ENCODE results near the gene GPR62. TPM values are rescaled to one million over a fixed set of nuclear protein-coding genes. Genes with fewer than 3 reads are reported as not detected.

GPR62 gene
- total and polyA plus RNA-seq, 7 donors: 0.03 to 1.1 (median 0.71) TPM; not detected in 4

DNA sequence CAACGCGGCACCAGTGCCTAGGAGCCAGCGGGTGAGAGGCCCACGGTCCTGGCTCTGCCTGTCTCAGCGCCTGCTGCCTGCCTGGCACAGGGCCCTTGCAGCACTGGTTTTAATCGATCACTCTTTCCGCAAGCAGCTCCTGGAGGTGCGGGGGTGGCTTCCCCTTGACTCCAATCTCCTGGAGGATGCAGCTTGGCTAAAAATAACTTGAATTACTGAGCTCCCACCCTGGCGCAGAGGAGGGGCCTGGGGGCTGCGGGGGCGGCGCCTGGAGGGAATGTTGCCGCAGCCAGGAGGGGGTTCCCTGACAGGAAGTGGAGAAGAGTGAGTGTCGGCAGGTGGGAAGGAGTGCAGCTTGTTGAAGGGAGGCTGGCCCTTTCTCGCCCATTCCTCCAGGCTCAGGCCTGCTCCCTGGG lies 50.4 kb downstream of the GPR62 start:
- no peak for DNase-seq
- H3K36me3 ChIP-seq: no peaks in the 10 kb centered on the region
- peaks cover 0 to 19% (median 15%) of the 10 kb centered on the region in 4 donors for H3K4me1 ChIP-seq
- no peaks in the 10 kb centered on the region for H3K27me3 ChIP-seq
- WGBS, 2 donors: 42 to 71% methylated on average over 15 of the region's 15 CpGs
- H3K9me3 ChIP-seq: no peaks in the 10 kb centered on the region
- TF ChIP-seq POLR2A (IDR thresholded peaks at IDR 0.05): no peak
- no peak for TF ChIP-seq POLR2AphosphoS5 (IDR thresholded peaks at IDR 0.05)
- TF ChIP-seq, protein P1, sequence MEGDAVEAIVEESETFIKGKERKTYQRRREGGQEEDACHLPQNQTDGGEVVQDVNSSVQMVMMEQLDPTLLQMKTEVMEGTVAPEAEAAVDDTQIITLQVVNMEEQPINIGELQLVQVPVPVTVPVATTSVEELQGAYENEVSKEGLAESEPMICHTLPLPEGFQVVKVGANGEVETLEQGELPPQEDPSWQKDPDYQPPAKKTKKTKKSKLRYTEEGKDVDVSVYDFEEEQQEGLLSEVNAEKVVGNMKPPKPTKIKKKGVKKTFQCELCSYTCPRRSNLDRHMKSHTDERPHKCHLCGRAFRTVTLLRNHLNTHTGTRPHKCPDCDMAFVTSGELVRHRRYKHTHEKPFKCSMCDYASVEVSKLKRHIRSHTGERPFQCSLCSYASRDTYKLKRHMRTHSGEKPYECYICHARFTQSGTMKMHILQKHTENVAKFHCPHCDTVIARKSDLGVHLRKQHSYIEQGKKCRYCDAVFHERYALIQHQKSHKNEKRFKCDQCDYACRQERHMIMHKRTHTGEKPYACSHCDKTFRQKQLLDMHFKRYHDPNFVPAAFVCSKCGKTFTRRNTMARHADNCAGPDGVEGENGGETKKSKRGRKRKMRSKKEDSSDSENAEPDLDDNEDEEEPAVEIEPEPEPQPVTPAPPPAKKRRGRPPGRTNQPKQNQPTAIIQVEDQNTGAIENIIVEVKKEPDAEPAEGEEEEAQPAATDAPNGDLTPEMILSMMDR (IDR thresholded peaks at IDR 0.05): no peak
- no peak for TF ChIP-seq EP300 (IDR thresholded peaks at IDR 0.05)
- peak overlapping the region in 1 of 4 donors; percentile 19 for H3K27ac ChIP-seq
- no peak overlapping the region for H3K4me3 ChIP-seq
- intact Hi-C loops (cut with DNase I): no loop called here

DNA sequence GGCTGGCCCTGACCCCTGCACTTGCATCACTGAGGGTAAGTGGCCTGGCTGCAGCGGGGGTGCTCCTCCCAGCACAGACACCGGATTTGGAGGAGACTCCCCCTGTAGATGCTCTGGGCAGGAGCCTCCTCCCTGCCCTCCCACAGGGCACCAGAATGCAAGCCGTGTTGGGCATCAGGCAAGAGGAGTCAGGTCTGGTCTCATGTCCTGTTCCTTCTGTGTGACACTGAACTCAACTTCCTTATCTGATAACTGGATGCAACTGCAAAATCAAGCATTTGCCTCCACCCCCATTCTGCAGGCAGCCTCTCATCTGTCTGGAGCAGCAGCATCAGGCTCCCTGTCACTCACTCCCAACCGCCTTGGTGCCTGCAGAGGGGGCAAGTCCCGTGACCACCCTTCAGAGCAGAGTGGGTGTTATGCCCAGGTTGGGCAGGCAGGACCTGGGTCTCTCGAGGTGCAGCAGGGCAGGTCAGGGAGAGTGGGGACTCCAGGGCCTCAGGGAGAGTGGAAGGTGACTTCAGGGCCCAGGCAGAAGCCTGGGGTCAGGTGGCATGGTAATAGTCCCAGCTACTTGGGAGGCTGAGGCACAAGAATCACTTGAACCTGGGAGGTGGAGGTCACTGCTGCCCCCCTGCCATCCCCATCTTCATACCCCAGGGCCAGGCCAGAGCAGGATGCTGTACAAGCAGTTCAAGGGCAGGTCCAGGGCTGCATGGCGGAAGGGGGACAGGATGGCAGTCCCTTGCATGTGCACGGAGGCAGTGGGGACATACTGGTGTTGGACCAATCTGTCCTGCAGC lies 51.0 kb downstream of the GPR62 start:
- 70% methylated on average over 8 of the region's 8 CpGs for WGBS, 2 donors
- DNase-seq: no peak
- Histone ChIP-seq H3K4me3 (no peak overlapping the region), H3K27ac (no peak overlapping the region), H3K4me1 (peaks cover 0 to 19% (median 15%) of the 10 kb centered on the region in 4 donors), H3K36me3 (no peaks in the 10 kb centered on the region), H3K9me3 (no peaks in the 10 kb centered on the region), H3K27me3 (no peaks in the 10 kb centered on the region)
- intact Hi-C loops (cut with DNase I): no loop called here
- TF ChIP-seq EP300 (IDR thresholded peaks at IDR 0.05) (no peak), POLR2A (IDR thresholded peaks at IDR 0.05) (no peak), POLR2AphosphoS5 (IDR thresholded peaks at IDR 0.05) (no peak)
- TF ChIP-seq, protein P1 (IDR thresholded peaks at IDR 0.05): no peak

DNA sequence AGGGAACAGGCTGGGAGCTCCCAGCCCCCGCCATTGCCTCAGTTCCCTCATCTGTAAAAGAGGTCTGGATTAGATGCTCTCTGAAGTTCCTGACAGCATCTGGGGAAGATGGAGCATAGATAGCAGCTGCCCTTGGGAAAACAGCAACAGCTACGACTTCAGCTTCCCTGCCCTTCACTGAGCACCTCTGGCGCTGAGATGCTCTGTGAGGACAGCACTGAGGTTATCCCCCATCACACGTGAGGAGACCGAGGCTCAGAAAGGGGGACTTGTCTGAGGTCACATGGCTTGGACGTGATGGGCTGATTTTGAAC lies 51.6 kb downstream of the GPR62 start:
- TF ChIP-seq EP300 (IDR thresholded peaks at IDR 0.05) (no peak), POLR2A (IDR thresholded peaks at IDR 0.05) (no peak), POLR2AphosphoS5 (IDR thresholded peaks at IDR 0.05) (no peak)
- TF ChIP-seq, protein P1 (IDR thresholded peaks at IDR 0.05): no peak
- Histone ChIP-seq H3K27me3 (no peaks in the 10 kb centered on the region), H3K36me3 (no peaks in the 10 kb centered on the region), H3K4me3 (no peak overlapping the region), H3K4me1 (peaks cover 0 to 16% (median 12%) of the 10 kb centered on the region in 4 donors), H3K27ac (no peak overlapping the region), H3K9me3 (no peaks in the 10 kb centered on the region)
- WGBS, 2 donors: 74 to 91% methylated on average over 6 of the region's 6 CpGs
- intact Hi-C loops (cut with DNase I): no loop called here
- no peak for DNase-seq

Small RNA genes within 50 kb of the gene (small RNA-seq; reads per million reads assigned to genes)
- gene AC115284.1: 0 reads per million in 3 donors

Other genes with a start within 250 kb of the GPR62 start
- gene GRM2, start 248.3 kb upstream of the GPR62 start, total RNA-seq: 1 to 10 TPM in 1 of 4 donors, under 1 TPM in 2, not detected in 1; under 0.01 to 1.3 (median 0.14) TPM
- gene GRM2, start 248.3 kb upstream of the GPR62 start, polyA plus RNA-seq: under 1 TPM in 1 of 3 donors, not detected in 2; 0.13 TPM
- not detected for gene IQCF6, start 176.1 kb upstream of the GPR62 start, total RNA-seq
- not detected for gene IQCF6, start 176.1 kb upstream of the GPR62 start, polyA plus RNA-seq
- gene IQCF2, start 93.8 kb upstream of the GPR62 start, total RNA-seq: not detected
- gene IQCF2, start 93.8 kb upstream of the GPR62 start, polyA plus RNA-seq: not detected
- gene IQCF5, start 79.8 kb upstream of the GPR62 start, total RNA-seq: not detected
- gene IQCF5, start 79.8 kb upstream of the GPR62 start, polyA plus RNA-seq: not detected
- gene IQCF1, start 52.0 kb upstream of the GPR62 start, total RNA-seq: not detected
- not detected for gene IQCF1, start 52.0 kb upstream of the GPR62 start, polyA plus RNA-seq
- 10 to 100 TPM in 3 of 4 donors, 1 to 10 TPM in 1; 6.4 to 13.3 (median 12.4) TPM for gene RRP9, start 13.5 kb upstream of the GPR62 start, total RNA-seq
- 10 to 100 TPM; 10.2 to 29.0 (median 13.8) TPM for gene RRP9, start 13.5 kb upstream of the GPR62 start, polyA plus RNA-seq
- gene PARP3, start 13.0 kb upstream of the GPR62 start, total RNA-seq: 10 to 100 TPM; 22.4 to 35.8 (median 26.7) TPM
- gene PARP3, start 13.0 kb upstream of the GPR62 start, polyA plus RNA-seq: 10 to 100 TPM in 2 of 3 donors, 1 to 10 TPM in 1; 9.0 to 26.3 (median 12.3) TPM
- gene PCBP4, start 12.1 kb downstream of the GPR62 start, total RNA-seq: 100 to 1,000 TPM; 256 to 292 (median 268) TPM
- 10 to 100 TPM; 15.6 to 19.8 (median 17.3) TPM for gene PCBP4, start 12.1 kb downstream of the GPR62 start, polyA plus RNA-seq
- 10 to 100 TPM; 48.5 to 72.4 (median 51.7) TPM for gene ABHD14B, start 18.7 kb downstream of the GPR62 start, total RNA-seq
- gene ABHD14B, start 18.7 kb downstream of the GPR62 start, polyA plus RNA-seq: 100 to 1,000 TPM in 2 of 3 donors, 10 to 100 TPM in 1; 62.4 to 117 (median 105) TPM
- 10 to 100 TPM; 16.3 to 35.3 (median 22.1) TPM for gene ABHD14A, start 19.7 kb downstream of the GPR62 start, total RNA-seq
- gene ABHD14A, start 19.7 kb downstream of the GPR62 start, polyA plus RNA-seq: 10 to 100 TPM in 1 of 3 donors, 1 to 10 TPM in 2; 3.2 to 14.9 (median 7.2) TPM
- 10 to 100 TPM in 3 of 4 donors, 1 to 10 TPM in 1; 1.4 to 25.3 (median 16.6) TPM for gene ACY1, start 28.2 kb downstream of the GPR62 start, total RNA-seq
- 100 to 1,000 TPM; 122 to 279 (median 146) TPM for gene ACY1, start 28.2 kb downstream of the GPR62 start, polyA plus RNA-seq
- 1,000 to 10,000 TPM; 1,247 to 2,632 (median 2,024) TPM for gene RPL29, start 40.5 kb downstream of the GPR62 start, total RNA-seq
- 1,000 to 10,000 TPM; 1,880 to 2,993 (median 2,094) TPM for gene RPL29, start 40.5 kb downstream of the GPR62 start, polyA plus RNA-seq
- 1 to 10 TPM; 6.3 to 7.5 (median 7.0) TPM for gene DUSP7, start 101.2 kb downstream of the GPR62 start, total RNA-seq
- gene DUSP7, start 101.2 kb downstream of the GPR62 start, polyA plus RNA-seq: 1 to 10 TPM; 3.0 to 7.6 (median 4.2) TPM
- gene POC1A, start 199.0 kb downstream of the GPR62 start, total RNA-seq: 1 to 10 TPM in 3 of 4 donors, under 1 TPM in 1; 0.66 to 1.7 (median 1.2) TPM
- 10 to 100 TPM in 1 of 3 donors, 1 to 10 TPM in 2; 3.6 to 15.8 (median 7.6) TPM for gene POC1A, start 199.0 kb downstream of the GPR62 start, polyA plus RNA-seq
- gene ALAS1, start 242.8 kb downstream of the GPR62 start, total RNA-seq: 10 to 100 TPM; 23.2 to 27.3 (median 25.8) TPM
- 100 to 1,000 TPM in 1 of 3 donors, 10 to 100 TPM in 2; 70.7 to 121 (median 81.7) TPM for gene ALAS1, start 242.8 kb downstream of the GPR62 start, polyA plus RNA-seq

Measured in sigmoid colon (tissue), 7 donors.